Measurements from ENCODE around the gene ABHD17A.
A peak's percentile ranks its signal among the peaks of the same experiment; 100 is the strongest.

The ABHD17A gene

DNA sequence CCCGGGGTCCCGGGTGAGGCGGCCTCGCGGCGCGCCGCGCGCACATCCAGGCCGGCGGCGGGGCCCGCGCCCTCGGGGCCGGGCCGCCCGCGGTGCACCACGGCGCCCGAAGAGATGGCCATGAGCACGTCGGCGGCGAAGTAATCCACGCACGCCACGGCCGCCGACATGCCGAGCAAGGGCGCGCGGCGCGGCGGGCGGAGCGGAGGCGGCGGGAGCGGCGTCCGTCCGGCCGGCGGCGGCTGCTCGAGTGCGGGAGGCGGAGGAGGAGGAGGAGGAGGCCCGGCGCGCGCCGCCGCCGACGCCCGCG lies 22.0 kb downstream of the ABHD17A start, which contains the start of gene KLF16:
Gene KLF16 (minus strand): TSS at position 252 of the 310 bp plus-strand sequence. CDS start 82 bp downstream, at position 170.
- no peak for DNase-seq

DNA sequence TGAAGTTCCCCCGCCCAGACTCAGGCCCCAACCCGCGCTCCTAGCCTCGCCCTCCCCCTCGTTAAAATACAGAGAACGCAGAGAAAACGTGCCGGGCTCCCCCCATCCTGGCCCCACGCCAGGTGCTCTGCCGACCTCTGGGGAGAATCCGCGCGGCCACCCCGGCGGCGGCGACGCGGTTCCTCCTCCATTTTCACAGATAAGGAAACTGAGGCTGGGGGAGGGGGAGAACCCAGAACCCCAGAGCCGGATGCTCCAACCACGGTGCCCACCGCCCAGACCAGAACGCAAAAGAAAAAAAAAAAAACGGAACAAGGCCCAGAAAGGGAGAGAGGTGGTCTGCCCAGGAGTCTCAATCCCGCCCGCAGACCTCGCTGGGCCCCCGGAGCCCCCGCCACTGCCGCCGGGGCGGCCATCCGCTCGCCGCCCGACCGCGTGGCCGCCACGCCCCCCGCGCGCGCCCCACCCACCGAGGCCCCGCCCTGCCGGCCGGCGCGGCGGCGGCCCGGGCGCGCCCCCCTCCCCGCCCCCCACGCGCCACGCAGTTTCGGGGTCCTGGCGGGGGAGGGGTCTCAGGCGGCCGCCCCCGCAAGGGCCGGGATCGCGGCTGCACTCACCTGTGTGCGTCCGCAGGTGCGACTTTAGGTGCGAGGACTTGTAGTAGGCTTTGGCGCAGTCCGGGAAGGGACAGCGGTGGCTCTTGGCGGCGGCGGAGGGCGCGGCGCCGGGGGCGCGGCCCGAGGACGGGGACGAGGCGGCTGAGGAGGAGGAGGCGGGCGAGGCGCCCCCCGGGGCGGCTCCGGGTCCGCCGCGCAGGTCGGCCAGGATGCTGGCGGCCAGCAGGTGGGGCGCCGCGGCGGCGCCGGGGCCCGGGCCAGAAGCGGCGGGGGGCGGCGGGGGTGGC lies 22.6 kb downstream of the ABHD17A start:
- peak; percentile 32 for DNase-seq

DNA sequence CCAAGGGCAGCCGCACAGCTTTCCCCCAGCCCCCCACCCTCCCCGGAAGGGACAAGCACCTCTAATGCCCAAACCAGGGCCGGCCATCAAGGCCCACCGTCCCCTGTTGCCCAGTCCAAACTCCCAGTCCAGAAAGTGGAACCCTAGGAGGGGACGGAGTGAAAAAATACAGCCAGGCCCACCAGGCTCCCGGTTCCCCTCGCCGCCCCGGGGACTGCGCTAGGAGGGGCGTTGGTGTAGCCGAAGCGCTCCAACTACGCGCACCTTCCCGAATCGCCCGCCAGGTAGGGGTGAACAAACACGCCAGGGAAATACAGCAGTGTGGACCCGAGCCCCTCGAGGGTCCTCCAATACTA lies 23.2 kb downstream of the ABHD17A start:
- no peak for DNase-seq

DNA sequence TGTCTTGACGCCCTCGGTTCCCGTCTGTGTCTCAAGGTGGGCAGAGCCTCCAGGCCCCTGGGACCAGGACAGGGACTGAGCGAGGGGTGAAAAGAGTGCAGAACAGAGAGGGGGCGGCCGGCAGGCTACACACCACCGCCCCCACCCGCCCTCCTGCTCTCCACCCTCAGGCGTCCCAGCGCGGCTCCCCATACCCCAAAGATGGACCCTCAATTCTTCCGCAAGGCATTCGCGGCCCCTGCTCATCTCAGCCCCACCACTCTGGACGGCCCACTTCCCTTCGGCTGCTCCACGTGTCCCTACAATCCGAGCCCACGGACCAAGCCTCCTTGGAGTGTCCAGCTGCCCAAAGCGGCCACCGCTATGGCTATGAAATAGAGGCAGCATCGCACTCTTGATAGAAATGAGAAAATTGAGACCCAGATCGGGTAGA lies 23.7 kb downstream of the ABHD17A start:
- no peak for DNase-seq

DNA sequence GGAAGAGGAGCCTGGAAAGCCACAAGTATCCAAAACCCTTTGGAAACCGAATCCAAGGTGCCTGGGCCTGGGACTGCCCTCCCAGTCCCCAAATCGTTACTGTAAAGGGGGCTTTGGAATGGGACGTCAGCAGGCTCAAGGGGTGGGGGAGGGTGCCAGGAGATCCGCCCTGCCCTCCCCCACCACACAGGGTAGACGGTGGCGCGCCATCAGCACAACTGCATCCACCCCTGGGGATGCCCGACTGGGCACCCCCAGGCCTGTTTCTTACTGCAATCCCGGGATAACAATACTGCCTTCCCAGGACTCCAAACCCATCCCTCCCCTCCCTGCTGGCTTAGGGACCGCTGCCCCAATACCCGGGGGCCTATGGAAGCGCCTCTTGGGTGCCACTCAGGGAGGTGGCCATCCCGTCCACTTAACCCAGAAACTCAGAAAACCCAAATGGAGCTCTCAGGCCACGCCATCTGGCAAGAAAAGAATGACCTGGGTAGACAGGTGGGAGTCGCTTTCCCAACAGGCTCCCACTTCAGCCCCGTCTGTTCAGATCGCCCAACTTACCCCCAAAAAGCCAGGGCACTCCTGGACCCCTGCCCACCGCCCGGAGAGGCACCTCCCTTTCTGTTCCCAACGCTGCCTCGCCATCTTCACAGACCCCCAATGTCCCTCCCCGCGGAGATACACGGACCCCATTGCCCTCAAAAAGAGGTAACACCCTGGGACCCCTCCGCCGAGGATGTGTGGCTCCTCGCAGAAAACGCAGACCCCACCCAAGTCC lies 24.3 kb downstream of the ABHD17A start:
- DNase-seq, result no peak

DNA sequence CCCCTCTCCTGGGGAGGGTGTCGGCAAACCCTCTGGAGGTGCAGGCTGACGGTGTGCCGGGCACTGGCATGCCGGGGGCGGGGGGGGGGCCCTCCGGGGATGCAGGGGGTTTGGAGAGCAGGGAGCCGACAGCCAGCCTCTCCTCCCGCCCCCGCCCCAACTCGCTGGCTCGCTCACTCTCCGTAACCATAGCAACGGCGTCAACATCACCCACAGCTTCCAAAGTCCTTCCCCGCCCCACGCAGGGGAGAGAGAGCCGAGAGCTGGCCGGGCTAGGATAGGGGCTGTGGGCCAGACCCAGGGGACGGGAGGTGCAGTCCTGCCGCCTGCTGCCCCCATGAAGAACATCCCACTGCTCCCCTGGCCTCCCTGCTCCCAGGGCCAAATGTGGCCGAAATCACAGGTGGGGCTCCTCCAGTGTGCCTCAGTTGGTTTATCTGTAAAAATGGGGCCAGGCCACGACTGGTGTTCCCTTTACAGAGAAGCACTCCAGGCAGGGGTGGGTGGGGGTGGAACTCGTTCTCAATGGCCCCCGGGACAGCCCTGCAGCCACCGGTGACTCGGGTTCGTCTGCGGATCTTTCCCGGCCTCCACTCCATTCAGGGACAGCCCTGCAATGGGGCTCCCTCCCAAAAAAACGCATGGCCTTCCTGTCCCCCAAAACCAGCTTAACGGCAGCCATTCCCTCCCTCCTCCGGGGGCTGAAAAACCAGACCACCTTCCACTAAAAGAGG lies 25.1 kb downstream of the ABHD17A start:
- peak; percentile 76 for DNase-seq

DNA sequence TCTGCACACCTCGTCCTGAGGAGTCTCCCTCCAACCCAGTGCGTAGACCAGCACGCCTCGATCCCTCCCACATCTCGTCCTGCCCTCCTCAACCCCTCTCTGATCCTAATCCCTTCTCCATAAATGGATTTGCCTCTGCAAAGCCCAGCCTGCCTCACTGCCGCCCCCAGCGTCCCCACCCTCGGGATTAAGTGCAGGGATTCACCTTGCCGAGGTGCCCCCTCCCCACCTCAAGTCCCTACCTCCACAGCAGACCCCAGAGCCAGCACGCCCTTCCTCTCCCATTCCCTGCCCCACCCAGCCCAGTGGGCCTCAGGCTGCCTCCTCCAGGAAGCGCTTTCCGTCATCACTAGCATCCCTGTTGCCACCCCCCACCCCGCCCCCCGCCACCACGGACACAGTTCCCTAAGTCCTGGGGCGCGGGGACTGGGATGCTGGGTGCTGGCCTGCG lies 25.9 kb downstream of the ABHD17A start:
- DNase-seq, result no peak

DNA sequence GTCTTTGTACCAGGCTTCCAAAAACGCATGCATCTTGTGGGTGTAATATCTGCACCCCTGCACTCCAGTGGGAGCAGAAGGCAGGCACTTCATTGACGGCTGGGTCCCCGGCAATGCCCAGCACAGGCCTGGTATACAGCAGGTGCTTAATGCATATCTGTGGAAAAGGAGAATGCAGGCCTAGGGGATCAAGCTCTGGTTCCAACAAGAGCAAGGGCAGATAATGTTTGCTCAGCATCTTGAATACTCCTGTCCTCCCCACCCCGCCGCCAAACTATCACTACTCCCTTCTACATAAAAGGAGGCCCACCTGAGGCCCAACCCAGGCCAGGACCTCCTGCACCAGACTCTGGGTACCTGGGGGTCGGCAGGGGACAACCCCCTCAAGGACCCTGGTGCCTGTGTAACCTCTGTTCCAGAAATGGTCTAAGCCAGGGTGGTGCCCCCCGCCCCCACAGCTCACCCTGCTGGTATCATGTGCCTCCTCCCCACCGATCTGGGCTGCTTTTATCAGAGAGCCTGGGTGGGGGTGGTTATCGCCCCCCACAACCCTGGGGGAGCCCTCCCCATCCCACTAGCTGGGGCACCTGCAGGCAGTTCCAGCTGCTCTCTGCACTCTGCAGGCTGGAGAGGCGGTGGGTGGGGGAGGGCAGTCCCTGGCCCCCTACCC lies 26.7 kb downstream of the ABHD17A start:
- DNase-seq, result no peak

DNA sequence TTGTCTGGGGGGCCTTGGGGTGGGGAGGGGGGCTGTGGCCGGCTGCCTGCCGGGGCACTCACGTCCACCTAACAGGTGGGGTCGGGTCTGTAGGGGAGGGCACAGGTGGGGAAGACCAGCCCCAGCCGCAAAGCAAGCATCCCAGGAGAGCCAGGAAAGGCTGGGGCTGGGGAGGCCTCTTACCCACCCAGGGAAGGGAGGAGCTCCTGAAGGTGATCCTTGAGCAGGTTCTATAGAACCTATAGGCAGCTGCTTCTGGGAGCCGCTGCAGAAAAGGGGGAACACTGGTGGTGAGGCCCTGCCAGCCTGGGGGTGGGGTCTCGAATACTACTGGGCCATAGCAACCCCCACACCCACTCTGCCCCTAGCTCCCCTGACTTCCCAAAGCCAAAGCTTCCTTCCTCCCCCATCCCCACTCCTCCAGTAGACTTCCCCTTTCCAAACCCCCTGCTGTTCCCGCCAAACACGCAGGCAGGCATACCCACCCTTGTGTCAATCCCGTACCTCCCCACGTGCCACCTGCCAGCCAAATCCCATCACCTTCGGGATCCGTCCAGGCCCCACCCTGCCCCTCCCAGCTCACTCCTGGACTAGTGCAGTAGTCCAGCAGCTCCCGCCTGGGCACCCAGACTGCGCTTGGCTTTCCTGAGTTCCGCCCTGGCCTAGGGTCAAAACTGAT lies 27.5 kb downstream of the ABHD17A start:
- no peak for DNase-seq

DNA sequence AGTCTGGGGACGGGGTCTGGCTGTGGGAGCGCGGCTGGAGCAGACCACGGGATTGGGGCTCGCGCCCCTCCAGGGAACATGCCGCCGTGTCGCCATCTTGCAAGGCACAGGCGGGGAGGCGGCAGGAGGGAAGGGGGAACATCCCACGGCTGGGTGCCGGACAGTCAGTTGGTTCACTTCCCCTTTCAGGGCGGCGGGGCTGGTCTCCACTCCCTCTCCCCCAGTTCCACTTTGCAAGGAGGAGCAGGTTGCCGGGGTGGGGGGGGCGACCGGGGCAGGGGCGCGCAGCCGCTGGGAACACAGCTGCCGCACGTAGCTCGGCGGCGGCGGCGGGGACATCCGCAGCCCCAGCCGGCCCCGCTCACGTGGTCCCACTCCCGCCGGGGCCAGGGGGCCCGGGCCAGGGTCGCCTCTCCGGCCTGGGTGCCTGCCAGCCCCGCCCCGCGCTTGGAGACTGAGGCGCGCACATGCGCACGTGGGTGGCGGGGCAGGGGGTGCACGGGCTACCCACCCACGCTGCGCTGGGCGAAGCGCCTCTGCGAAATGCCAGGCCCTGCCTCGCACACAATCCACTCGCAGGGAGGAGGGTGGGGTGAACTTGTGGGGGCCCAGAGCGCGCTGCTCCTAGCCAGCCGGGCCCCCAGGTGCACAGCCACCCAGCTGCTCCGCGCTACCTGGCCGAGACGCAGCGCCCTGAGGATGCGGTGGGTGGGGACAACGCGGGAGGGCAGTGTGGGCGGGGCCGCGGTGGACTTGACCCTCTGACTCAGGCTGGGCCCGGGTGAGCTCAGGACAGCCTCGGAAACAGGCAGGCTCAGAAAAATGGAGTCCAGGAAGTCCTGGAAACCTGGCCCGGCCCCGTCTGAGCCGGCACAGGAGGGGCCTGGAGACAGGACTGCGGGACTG lies 28.3 kb downstream of the ABHD17A start:
- DNase-seq, result peak; percentile 80

DNA sequence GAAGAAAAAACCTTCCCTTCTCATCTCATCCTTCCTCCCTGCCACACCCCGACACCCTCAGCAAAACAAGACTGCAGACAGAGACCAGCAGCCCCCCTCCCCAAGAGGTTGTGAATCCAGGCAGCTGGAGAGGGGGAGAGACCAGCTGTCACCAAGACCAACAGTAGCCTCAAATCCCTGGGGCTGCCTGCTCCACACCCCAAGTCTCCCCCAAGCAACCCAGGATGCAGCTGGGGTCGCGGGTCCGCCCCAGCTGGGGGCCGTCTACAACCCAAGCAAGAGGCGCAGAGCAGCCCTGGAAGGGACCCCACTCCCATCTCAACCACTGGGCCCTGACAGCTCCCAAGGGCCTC lies 29.0 kb downstream of the ABHD17A start:
- DNase-seq, result no peak

DNA sequence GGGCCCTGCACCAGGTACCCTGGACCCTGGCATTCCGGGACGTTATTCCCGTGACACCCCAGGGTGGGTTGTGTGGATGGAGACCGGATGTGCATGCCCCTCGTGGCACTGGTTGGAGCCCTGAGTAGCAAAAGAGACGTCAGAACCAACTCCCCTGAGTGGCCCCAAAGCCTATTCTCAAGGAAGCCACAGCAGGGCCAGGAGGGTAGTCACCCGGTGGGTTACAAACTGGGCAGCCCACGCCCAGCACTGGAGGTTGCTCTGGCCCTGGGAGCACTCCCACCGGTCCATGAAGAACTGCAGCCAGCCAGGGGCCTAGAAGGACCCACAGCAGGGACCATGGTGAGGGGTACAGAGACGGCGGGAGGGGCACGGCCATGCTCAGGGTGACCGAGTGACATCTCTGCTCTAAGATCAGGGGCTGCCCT lies 29.5 kb downstream of the ABHD17A start:
- peak; percentile 32 for DNase-seq

DNA sequence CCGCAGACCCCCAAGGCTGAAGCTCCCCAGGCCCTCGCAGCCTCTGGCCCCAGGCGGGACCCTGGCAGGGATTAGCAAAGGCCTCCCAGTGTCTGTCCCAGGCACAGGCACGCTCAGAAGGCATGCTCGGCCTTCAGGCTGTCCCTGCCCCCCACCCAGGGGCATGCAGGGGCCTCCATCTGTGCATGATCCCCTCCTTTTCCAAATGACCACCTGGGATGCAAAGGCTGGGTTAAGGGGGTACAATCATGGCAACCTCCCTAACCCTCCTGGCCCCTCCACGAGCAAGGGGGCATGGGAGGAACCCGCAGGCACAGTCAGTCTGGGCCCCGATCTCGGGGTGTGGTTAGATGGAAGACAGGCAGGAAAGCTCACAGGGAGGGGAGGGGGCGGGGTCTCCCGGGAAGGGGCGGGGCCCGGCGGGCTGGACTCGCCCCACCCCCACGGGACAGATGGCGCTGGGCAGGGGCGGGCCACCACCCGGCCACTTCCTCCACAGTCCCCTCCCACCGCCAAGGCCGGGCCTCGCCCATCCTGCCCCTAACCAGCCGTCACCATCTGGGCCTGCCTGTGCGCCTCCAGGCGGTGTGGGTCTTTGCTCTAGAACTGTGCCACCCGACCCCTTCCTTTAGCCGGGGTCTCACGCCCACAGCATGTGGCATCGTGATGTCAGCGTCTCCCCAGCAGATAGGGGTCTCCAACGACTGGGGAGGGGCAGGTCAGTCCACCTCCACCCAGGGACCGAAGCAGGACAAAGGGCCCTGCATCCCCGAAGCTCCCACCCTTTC lies 30.1 kb downstream of the ABHD17A start:
- DNase-seq, result peak; percentile 92

DNA sequence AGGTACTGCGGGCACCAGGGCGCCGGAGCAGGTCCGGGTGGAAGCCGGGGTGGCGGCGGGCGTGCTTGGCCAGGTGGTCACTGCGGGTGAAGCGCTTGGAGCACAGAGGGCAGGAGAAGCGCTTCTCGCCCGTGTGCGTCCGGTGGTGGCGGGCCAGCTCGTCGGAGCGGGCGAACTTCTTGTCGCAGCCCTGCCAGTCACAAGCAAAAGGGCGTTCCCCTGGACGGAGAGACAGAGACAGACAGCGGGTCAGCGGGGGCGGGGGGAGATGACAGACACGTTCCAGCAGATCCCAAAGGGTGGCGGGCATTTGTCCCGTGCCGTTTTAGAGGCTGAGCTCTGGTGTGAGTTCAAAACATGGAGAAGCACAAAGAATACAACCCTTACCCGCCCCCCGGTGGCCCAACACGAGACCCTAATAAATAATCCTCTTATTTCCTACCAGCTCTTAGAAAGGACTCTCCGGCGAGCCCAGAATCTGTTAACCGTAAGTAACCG lies 30.7 kb downstream of the ABHD17A start:
- no peak for DNase-seq

DNA sequence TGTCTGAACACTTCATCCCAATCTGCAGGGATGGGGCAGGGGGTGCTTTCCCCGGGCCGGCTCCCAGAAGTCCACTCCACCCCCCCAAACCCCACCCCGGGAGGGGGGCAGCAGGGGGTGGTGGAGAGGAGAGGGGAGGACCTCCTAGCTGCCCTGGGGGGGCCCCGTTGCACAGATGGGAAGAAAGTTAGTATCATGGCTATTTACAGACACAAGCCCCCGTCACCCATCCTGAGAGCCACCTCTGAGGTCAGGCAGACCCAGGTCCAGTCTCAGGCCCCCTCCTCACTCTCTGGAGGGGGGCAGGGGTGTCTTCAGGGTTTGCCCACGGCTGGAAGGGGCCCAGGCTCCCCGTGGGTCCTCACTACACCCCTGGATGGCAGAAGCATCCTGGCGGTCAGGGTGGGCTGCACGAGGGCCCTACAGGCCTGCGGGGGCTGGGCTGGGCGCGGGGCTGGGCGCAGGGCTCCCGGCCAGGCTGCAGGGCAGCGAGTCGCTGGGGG lies 31.2 kb downstream of the ABHD17A start:
- no peak for DNase-seq

DNA sequence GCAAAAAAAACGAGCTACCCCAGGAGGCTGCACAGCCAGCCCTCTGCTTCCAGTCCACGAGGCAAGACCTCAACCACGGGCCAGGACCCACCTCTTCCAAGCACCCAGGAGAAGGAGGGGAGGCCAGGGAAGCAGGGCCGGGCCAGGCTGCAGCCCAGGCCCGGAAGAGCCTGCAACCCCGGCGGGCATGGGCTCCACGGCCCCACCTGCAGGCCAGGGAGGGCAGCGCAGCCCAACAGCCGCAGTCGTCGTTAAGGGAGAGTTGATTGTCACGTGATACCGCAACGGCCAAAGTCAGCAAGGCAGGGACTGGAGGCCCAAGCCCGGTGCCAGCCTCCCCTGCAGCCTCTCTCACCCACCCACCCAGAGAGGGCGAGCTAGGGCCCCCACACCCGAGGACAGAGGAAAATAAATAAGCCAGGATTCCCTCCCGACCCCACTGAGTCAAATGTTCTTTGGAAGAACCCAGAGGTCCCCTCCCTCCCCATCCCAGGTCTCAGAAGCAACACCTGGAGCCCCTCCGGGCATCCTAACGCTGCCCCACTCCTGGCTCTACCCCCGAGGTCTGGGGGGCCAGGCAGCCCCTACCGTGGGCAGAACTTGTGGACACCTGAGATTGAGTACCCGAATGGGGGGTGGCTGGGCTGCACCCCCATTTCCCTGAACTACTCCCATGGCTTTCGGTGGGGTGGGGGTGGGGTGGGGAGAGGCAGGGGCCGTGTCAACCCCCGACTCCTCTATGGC lies 31.8 kb downstream of the ABHD17A start:
- peak; percentile 79 for DNase-seq

DNA sequence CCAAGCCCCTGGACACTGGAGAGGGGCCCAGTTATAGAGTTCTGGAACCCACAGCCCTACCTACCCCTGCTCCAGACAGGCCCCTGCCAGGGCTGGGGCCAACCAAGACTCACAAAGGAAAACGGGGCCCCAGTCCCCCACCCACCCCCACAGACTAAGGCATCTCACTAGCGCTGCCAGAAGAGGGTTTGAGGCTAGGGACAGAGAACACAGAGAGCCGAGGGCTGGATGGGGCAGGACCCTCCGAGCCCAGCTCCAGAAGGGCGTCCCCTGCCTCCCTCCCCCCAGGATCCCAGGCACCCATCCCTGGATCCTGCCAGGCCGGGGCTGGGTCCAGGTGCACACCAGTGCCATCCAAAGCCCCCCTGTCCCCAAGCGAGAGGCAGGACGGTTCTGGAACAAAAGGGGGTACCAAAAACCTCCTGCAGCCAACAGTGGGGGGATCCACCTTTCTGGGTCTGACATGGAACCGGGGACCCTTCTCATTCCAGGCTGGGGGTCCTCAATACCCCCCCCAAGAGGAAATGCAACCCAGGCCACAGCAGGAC lies 32.6 kb downstream of the ABHD17A start:
- DNase-seq, result no peak

Measured in fibroblast of skin of back (primary cell).